ENCODE data around the gene TMEM117. TPM values are rescaled to one million over a fixed set of nuclear protein-coding genes. Genes with fewer than 3 reads are reported as not detected.

The TMEM117 gene
- total RNA-seq, 1 donor from 2014 or later: 13.1 TPM

- Mint-ChIP-seq H3K27me3 (ENCODE audit: low read depth, unreplicated experiment) (no peaks in the 10 kb centered on the region), H3K4me3 (ENCODE audit: unreplicated experiment) (no peak overlapping the region), H3K9me3 (ENCODE audit: unreplicated experiment) (peaks cover 4% of the 10 kb centered on the region), H3K4me1 (ENCODE audit: low read depth, unreplicated experiment) (no peaks in the 10 kb centered on the region), H3K27ac (ENCODE audit: unreplicated experiment) (no peak overlapping the region), H3K36me3 (ENCODE audit: low read depth, unreplicated experiment) (no peaks in the 10 kb centered on the region)
- Histone ChIP-seq H3K4me3 (ENCODE audit: insufficient read depth, low read depth, low read length) (no peak overlapping the region), H2AFZ (ENCODE audit: low read depth, low read length) (no peak overlapping the region), H3K36me3 (ENCODE audit: insufficient read depth, low read length) (no peaks in the 10 kb centered on the region), H3K79me2 (ENCODE audit: insufficient read depth, low read length) (no peaks in the 10 kb centered on the region), H3K27ac (ENCODE audit: low read depth, low read length) (no peak overlapping the region), H3K9ac (ENCODE audit: low read length) (no peak overlapping the region), H3K4me1 (ENCODE audit: insufficient read depth, low read length) (no peaks in the 10 kb centered on the region), H4K20me1 (ENCODE audit: insufficient read depth, low read length) (no peaks in the 10 kb centered on the region), H3K4me2 (ENCODE audit: low read length) (no peak overlapping the region), H3K27me3 (ENCODE audit: insufficient read depth, low read length) (no peaks in the 10 kb centered on the region), H3K9me3 (ENCODE audit: insufficient read depth, low read depth, low read length) (no peaks in the 10 kb centered on the region)
- DNase-seq (ENCODE audit: low read depth) (no peak), FAIRE-seq (no peak)
- TF ChIP-seq EZH2 (IDR thresholded peaks at IDR 0.05; ENCODE audit: insufficient read depth, low read length) (no peak), CTCF (IDR thresholded peaks at IDR 0.05; ENCODE audit: insufficient read depth, low read depth, low read length) (no peak)
These were observed 94.2 kb downstream of the TMEM117 start for GRCh38 chr12:43930032-43930431.

GRCh38 chr12:43931187-43931586 is 95.3 kb downstream of the TMEM117 start:
- Histone ChIP-seq H3K9ac (ENCODE audit: low read length) (no peak overlapping the region), H3K27ac (ENCODE audit: low read depth, low read length) (no peak overlapping the region), H4K20me1 (ENCODE audit: insufficient read depth, low read length) (no peaks in the 10 kb centered on the region), H2AFZ (ENCODE audit: low read depth, low read length) (no peak overlapping the region), H3K9me3 (ENCODE audit: insufficient read depth, low read depth, low read length) (no peaks in the 10 kb centered on the region), H3K4me2 (ENCODE audit: low read length) (no peak overlapping the region), H3K36me3 (ENCODE audit: insufficient read depth, low read length) (no peaks in the 10 kb centered on the region), H3K27me3 (ENCODE audit: insufficient read depth, low read length) (no peaks in the 10 kb centered on the region), H3K79me2 (ENCODE audit: insufficient read depth, low read length) (no peaks in the 10 kb centered on the region), H3K4me3 (ENCODE audit: insufficient read depth, low read depth, low read length) (no peak overlapping the region), H3K4me1 (ENCODE audit: insufficient read depth, low read length) (no peaks in the 10 kb centered on the region)
- no peak for TF ChIP-seq CTCF (IDR thresholded peaks at IDR 0.05; ENCODE audit: insufficient read depth, low read depth, low read length)
- TF ChIP-seq EZH2 (IDR thresholded peaks at IDR 0.05; ENCODE audit: insufficient read depth, low read length): no peak
- Mint-ChIP-seq H3K4me1 (ENCODE audit: low read depth, unreplicated experiment) (no peaks in the 10 kb centered on the region), H3K9me3 (ENCODE audit: unreplicated experiment) (peaks cover 4% of the 10 kb centered on the region), H3K36me3 (ENCODE audit: low read depth, unreplicated experiment) (no peaks in the 10 kb centered on the region), H3K4me3 (ENCODE audit: unreplicated experiment) (no peak overlapping the region), H3K27ac (ENCODE audit: unreplicated experiment) (no peak overlapping the region), H3K27me3 (ENCODE audit: low read depth, unreplicated experiment) (no peaks in the 10 kb centered on the region)
- DNase-seq (ENCODE audit: low read depth) (no peak), FAIRE-seq (no peak)

GRCh38 chr12:43935581-43935980 is 99.7 kb downstream of the TMEM117 start:
- Histone ChIP-seq H2AFZ (ENCODE audit: low read depth, low read length) (no peak overlapping the region), H3K4me1 (ENCODE audit: insufficient read depth, low read length) (no peaks in the 10 kb centered on the region), H3K4me2 (ENCODE audit: low read length) (no peak overlapping the region), H3K9ac (ENCODE audit: low read length) (no peak overlapping the region), H3K36me3 (ENCODE audit: insufficient read depth, low read length) (no peaks in the 10 kb centered on the region), H3K4me3 (ENCODE audit: insufficient read depth, low read depth, low read length) (no peak overlapping the region), H3K9me3 (ENCODE audit: insufficient read depth, low read depth, low read length) (no peaks in the 10 kb centered on the region), H3K79me2 (ENCODE audit: insufficient read depth, low read length) (no peaks in the 10 kb centered on the region), H3K27ac (ENCODE audit: low read depth, low read length) (no peak overlapping the region), H3K27me3 (ENCODE audit: insufficient read depth, low read length) (no peaks in the 10 kb centered on the region), H4K20me1 (ENCODE audit: insufficient read depth, low read length) (no peaks in the 10 kb centered on the region)
- Mint-ChIP-seq H3K9me3 (ENCODE audit: unreplicated experiment) (peaks cover 4% of the 10 kb centered on the region), H3K36me3 (ENCODE audit: low read depth, unreplicated experiment) (no peaks in the 10 kb centered on the region), H3K4me1 (ENCODE audit: low read depth, unreplicated experiment) (no peaks in the 10 kb centered on the region), H3K4me3 (ENCODE audit: unreplicated experiment) (no peak overlapping the region), H3K27ac (ENCODE audit: unreplicated experiment) (no peak overlapping the region), H3K27me3 (ENCODE audit: low read depth, unreplicated experiment) (no peaks in the 10 kb centered on the region)
- no peak for TF ChIP-seq CTCF (IDR thresholded peaks at IDR 0.05; ENCODE audit: insufficient read depth, low read depth, low read length)
- TF ChIP-seq EZH2 (IDR thresholded peaks at IDR 0.05; ENCODE audit: insufficient read depth, low read length): no peak
- FAIRE-seq (no peak), DNase-seq (ENCODE audit: low read depth) (no peak)
